Thyroid gland (tissue), 4 donors: ENCODE results near the gene TAC4. TPM values are rescaled to one million over a fixed set of nuclear protein-coding genes. Genes with fewer than 3 reads are reported as not detected.
A peak's percentile ranks its signal among the peaks of the same experiment; 100 is the strongest.

Experiments used
- DNase-seq, 2 donors: peaks; one replicate each; pipeline ENCODE4 v3.0.0-alpha.2; 2019
- H3K27ac ChIP-seq, 3 donors: fragments of 200-600 bp; sonication (generic); 1 replicate in 2 of 3; 2 replicates in 1 of 3; pipeline ENCODE4 v1.5.1; 2016 to 2019; ENCODE audit warnings: mild to moderate bottlenecking in 1 of 3, moderate library complexity in 1 of 3
- H3K27me3 ChIP-seq: fragments of 200-600 bp; sonication (generic); one replicate; pipeline ENCODE4 v1.5.1; 2019
- H3K36me3 ChIP-seq, 2 donors: fragments of 200-600 bp; sonication (generic); one replicate each; pipeline ENCODE4 v1.5.1; 2016 to 2019
- H3K4me1 ChIP-seq, 2 donors: fragments of 200-600 bp; sonication (generic); one replicate each; pipeline ENCODE4 v1.5.1; 2017 to 2019
- H3K4me3 ChIP-seq, 3 donors: fragments of 200-600 bp; sonication (generic); replicated peaks in 1 of 3; 1 replicate in 2 of 3; 2 replicates in 1 of 3; pipeline ENCODE4 v1.5.1; 2016; ENCODE audit warnings: mild to moderate bottlenecking in 1 of 3
- H3K9me3 ChIP-seq: fragments of 200-600 bp; sonication (generic); one replicate; pipeline ENCODE4 v1.5.1; 2017
- CTCF ChIP-seq, 6 experiments: fragments of 200-600 bp in 3 of 6; fragments of 450-650 bp in 3 of 6; sonication (generic) in 3 of 6; IDR thresholded peaks; one replicate each; pipeline ENCODE4 v1.5.1; 2016 to 2019; ENCODE audit warnings: antibody characterized with exemption in 6 of 6, mild to moderate bottlenecking in 2 of 6, inconsistent platforms in 1 of 6, moderate library complexity in 1 of 6
- POLR2A ChIP-seq, 2 donors: fragments of 450-650 bp; IDR thresholded peaks; one replicate each; pipeline ENCODE4 v1.6.1; 2017; ENCODE audit warnings: antibody characterized with exemption in 2 of 2, mild to moderate bottlenecking in 2 of 2, moderate library complexity in 1 of 2
- WGBS, 2 donors: methylation state at CpG; one replicate each; pipeline ENCODE4 v1.1.5; 2017; 5-methylcytosine and 5-hydroxymethylcytosine counted together
- intact Hi-C: fragments of 100-400 bp; cut with DNase I; formaldehyde crosslinking; loops from one replicate; pipeline ENCODE4 v1.15.1; 2023
- total RNA-seq, 4 donors: library from RNA; depleted of rRNA; stranded (reverse); fragments of >200 nt; gene quantifications; one replicate each; pipeline ENCODE4 v1.2.3, GENCODE V29; 2016

TAC4 gene
- total RNA-seq, 4 donors from 2014 or later: not detected

- WGBS, 2 donors: 94 to 95% methylated on average over 3 of the region's 3 CpGs
- no peak for DNase-seq
- intact Hi-C loops: no loop called here
Observed at GRCh38 chr17:49866882-49867413, 19.1 kb upstream of the TAC4 start.

DNA sequence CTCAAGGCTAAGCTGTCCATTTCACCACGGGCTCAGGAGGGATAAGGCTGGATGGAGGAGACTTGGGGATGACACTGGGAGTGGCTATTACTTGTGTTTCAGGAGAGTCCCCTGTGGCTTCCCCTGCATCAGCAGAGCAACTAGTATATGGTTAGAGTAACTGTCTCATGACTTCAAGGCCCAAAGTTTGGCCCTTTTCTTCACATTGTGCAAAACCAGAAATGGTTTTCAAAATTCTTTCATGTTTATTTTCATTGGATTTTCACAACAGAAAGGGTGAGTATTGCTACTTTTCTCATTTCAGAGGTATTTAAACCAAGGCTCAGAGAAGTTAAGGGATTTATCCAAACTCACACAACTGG, 18.1 kb upstream of the TAC4 start:
- intact Hi-C loops: no loop called here
- TF ChIP-seq CTCF (IDR thresholded peaks at IDR 0.05): no peak
- WGBS, 2 donors: 70 to 80% methylated on average over 1 of the region's 1 CpG

More at GRCh38 chr17:49866882-49867413, 19.1 kb upstream of the TAC4 start:
- no peak for TF ChIP-seq CTCF (IDR thresholded peaks at IDR 0.05)
- TF ChIP-seq POLR2A (IDR thresholded peaks at IDR 0.05): no peak
- H3K4me3 ChIP-seq: no peak overlapping the region
- no peaks in the 10 kb centered on the region for H3K36me3 ChIP-seq
- H3K27me3 ChIP-seq: no peaks in the 10 kb centered on the region
- no peaks in the 10 kb centered on the region for H3K9me3 ChIP-seq
- H3K4me1 ChIP-seq: peaks cover 14 to 17% of the 10 kb centered on the region in 2 donors
- H3K27ac ChIP-seq: no peak overlapping the region

GRCh38 chr17:49862781-49863331, 15.0 kb upstream of the TAC4 start:
- Histone ChIP-seq H3K36me3 (no peaks in the 10 kb centered on the region), H3K9me3 (no peaks in the 10 kb centered on the region), H3K4me3 (no peak overlapping the region), H3K27me3 (no peaks in the 10 kb centered on the region), H3K4me1 (peaks cover 0 to 7% of the 10 kb centered on the region in 2 donors), H3K27ac (no peak overlapping the region)
- TF ChIP-seq CTCF (IDR thresholded peaks at IDR 0.05) (no peak), POLR2A (IDR thresholded peaks at IDR 0.05) (no peak)
- 48 to 72% methylated on average over 10 to 16 of the region's 17 CpGs for WGBS, 2 donors
- intact Hi-C loops: no loop called here
- no peak for DNase-seq

More for the DNA sequence above, 18.1 kb upstream of the TAC4 start:
- H3K4me1 ChIP-seq: peaks cover 4 to 12% of the 10 kb centered on the region in 2 donors
- no peak overlapping the region for H3K27ac ChIP-seq
- H3K36me3 ChIP-seq: no peaks in the 10 kb centered on the region
- H3K4me3 ChIP-seq: no peak overlapping the region
- DNase-seq: no peak
- H3K9me3 ChIP-seq: no peaks in the 10 kb centered on the region
- no peaks in the 10 kb centered on the region for H3K27me3 ChIP-seq

DNA sequence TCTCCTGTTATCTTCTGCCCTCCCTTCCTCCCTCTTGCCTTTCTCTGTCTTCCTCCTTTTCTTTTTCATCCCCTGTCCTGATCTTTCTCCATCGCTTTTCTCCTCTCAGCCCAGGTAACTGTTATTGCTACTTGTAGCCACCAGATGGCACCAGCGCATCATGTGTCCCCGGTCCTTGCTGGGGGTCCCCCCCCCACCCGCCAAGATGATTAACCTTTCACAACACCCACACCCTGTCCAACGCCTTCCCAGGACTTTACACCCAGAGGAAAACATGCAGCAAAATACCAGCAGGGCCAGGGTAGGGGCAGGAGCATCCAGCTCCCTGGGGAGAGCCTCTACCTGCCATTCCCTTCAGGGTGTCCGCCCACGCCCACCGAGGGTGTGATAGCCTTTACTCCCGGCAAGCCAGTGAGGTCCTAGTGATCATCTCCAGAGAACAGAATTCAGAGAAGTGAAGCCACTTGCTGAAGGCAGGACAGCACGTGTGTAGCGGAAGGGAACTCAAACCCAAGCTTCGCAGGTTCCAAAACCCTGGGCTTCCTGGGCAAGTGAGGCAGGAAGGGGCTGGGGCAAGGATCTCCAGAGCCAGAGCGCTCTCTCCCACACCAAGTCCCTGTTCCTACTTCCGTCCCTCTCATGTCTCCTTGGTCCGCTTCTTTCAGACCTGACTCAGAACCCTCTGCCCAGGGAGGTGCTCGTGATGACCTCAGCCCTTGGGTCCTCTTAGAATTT, 13.4 kb upstream of the TAC4 start:
- Histone ChIP-seq H3K4me3 (no peak overlapping the region), H3K9me3 (no peaks in the 10 kb centered on the region), H3K4me1 (peaks cover 0 to 7% of the 10 kb centered on the region in 2 donors), H3K36me3 (no peaks in the 10 kb centered on the region), H3K27me3 (no peaks in the 10 kb centered on the region), H3K27ac (no peak overlapping the region)
- 42 to 43% methylated on average over 16 of the region's 16 CpGs for WGBS, 2 donors
- TF ChIP-seq POLR2A (IDR thresholded peaks at IDR 0.05): no peak
- TF ChIP-seq CTCF (IDR thresholded peaks at IDR 0.05): peak; percentile 63 to 99 (median 83)
- peak; percentile 57 to 60 for DNase-seq
- intact Hi-C loops: loop anchor here (2.0 kb wide), 1 partner anchor 135 kb away; no protein-coding TSS in a partner anchor
